Esophagus muscularis mucosa (tissue), 3 donors: ENCODE data around the gene SLC39A11.

Experiments
- POLR2A ChIP-seq: fragments of 450-650 bp; IDR thresholded peaks from one replicate; pipeline ENCODE4 v1.6.1; 2017; ENCODE audit warnings: antibody characterized with exemption, moderate library complexity, mild to moderate bottlenecking, low read depth
- POLR2AphosphoS5 ChIP-seq, 2 donors: sonication (generic); formaldehyde crosslinking; IDR thresholded peaks; one replicate each; pipeline ENCODE4 v1.6.1; 2017; ENCODE audit warnings: antibody characterized with exemption in 2 of 2
- TF ChIP-seq, protein P1 (sequence below), 3 experiments: fragments of 200-600 bp in 2 of 3; fragments of 450-650 bp in 1 of 3; sonication (generic) in 2 of 3; IDR thresholded peaks; one replicate each; pipeline ENCODE4 v1.5.1; 2017 to 2019; ENCODE audit warnings: antibody characterized with exemption in 3 of 3, mild to moderate bottlenecking in 2 of 3, moderate library complexity in 1 of 3

GRCh38 chr17:72872396-72872795 lies 220.1 kb downstream of the SLC39A11 start:
- TF ChIP-seq POLR2AphosphoS5 (IDR thresholded peaks at IDR 0.05) (no peak), POLR2A (no peak)
- TF ChIP-seq, protein P1, sequence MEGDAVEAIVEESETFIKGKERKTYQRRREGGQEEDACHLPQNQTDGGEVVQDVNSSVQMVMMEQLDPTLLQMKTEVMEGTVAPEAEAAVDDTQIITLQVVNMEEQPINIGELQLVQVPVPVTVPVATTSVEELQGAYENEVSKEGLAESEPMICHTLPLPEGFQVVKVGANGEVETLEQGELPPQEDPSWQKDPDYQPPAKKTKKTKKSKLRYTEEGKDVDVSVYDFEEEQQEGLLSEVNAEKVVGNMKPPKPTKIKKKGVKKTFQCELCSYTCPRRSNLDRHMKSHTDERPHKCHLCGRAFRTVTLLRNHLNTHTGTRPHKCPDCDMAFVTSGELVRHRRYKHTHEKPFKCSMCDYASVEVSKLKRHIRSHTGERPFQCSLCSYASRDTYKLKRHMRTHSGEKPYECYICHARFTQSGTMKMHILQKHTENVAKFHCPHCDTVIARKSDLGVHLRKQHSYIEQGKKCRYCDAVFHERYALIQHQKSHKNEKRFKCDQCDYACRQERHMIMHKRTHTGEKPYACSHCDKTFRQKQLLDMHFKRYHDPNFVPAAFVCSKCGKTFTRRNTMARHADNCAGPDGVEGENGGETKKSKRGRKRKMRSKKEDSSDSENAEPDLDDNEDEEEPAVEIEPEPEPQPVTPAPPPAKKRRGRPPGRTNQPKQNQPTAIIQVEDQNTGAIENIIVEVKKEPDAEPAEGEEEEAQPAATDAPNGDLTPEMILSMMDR (IDR thresholded peaks at IDR 0.05), result no peak
